Stimulated activated CD4-positive, alpha-beta T cell treated with anti-CD3 and anti-CD28 coated beads, Interleukin-15, amount 100 ng/mL, for 48 hours (primary cell): ENCODE data around the gene GFOD2.
"Not testable (repeated sequence)": the region's sequence is repeated elsewhere in the genome, so short reads cannot be mapped to it uniquely, and the experiment has no call there.

Experiments
- DNase-seq, 2 donors: peaks; one replicate each; pipeline ENCODE4 v3.0.0-alpha.2; 2020; ENCODE audit warnings: low read depth in 2 of 2

The GFOD2 gene

GRCh38 chr16:67719048-67719777 lies at the start of gene GFOD2:
Gene GFOD2, minus strand, starts transcription at chr16:67719316. Its CDS starts 33,601 bp downstream, at chr16:67685715.
- peak; percentile 95 to 98 for DNase-seq

GRCh38 chr16:67767953-67768352 lies 48.8 kb upstream of the GFOD2 start:
- no peak for DNase-seq

- DNase-seq = no peak
Observed at GRCh38 chr16:67766291-67766690, 47.2 kb upstream of the GFOD2 start.

- DNase-seq = no peak
Observed at GRCh38 chr16:67764158-67764667, 45.1 kb upstream of the GFOD2 start.

- no peak for DNase-seq
Observed at GRCh38 chr16:67763066-67763465, 44.0 kb upstream of the GFOD2 start.

GRCh38 chr16:67762385-67762784 lies 43.3 kb upstream of the GFOD2 start:
- DNase-seq = no peak

GRCh38 chr16:67761924-67762323 lies 42.8 kb upstream of the GFOD2 start:
- no peak for DNase-seq

- no peak for DNase-seq
Observed at GRCh38 chr16:67760956-67761230, 41.8 kb upstream of the GFOD2 start.

- DNase-seq = no peak
Observed at GRCh38 chr16:67760206-67760955, 41.3 kb upstream of the GFOD2 start.

- no peak for DNase-seq
Observed at GRCh38 chr16:67758966-67759365, 39.9 kb upstream of the GFOD2 start.

GRCh38 chr16:67758006-67758405 lies 38.9 kb upstream of the GFOD2 start:
- no peak for DNase-seq

- DNase-seq = no peak
Observed at GRCh38 chr16:67752641-67753040, 33.5 kb upstream of the GFOD2 start.

- not testable (repeated sequence) for DNase-seq
Observed at GRCh38 chr16:67751331-67751730, 32.2 kb upstream of the GFOD2 start.

- DNase-seq = no peak
Observed at GRCh38 chr16:67750466-67750865, 31.4 kb upstream of the GFOD2 start.

- no peak for DNase-seq
Observed at GRCh38 chr16:67749436-67750078, 30.4 kb upstream of the GFOD2 start.

GRCh38 chr16:67748834-67749233 lies 29.7 kb upstream of the GFOD2 start:
- DNase-seq = no peak

- DNase-seq = no peak
Observed at GRCh38 chr16:67746846-67747245, 27.7 kb upstream of the GFOD2 start.

- DNase-seq = no peak
Observed at GRCh38 chr16:67741118-67741517, 22.0 kb upstream of the GFOD2 start.

GRCh38 chr16:67740391-67740790 lies 21.3 kb upstream of the GFOD2 start:
- no peak for DNase-seq

GRCh38 chr16:67736858-67737257 lies 17.7 kb upstream of the GFOD2 start:
- DNase-seq = no peak

GRCh38 chr16:67734731-67735201 lies 15.7 kb upstream of the GFOD2 start:
- no peak for DNase-seq

GRCh38 chr16:67733734-67734470 lies 14.8 kb upstream of the GFOD2 start:
- no peak for DNase-seq
